ENCODE measurements around the gene ZBED3. TPM values are rescaled to one million over a fixed set of nuclear protein-coding genes. Genes with fewer than 3 reads are reported as not detected.

Gene ZBED3
- total and polyA plus RNA-seq, 9 of the 15 experiments (the other 6 are each of a cell fraction or from before 2014, with no cell fraction given) = 0.01 to 0.03 (median 0.01) TPM; not detected in 5

GRCh38 chr5:77030097-77031071, 56.7 kb downstream of the ZBED3 start, which contains the start of gene AGGF1 (continued):
- TF ChIP-seq ZNF780A (CRISPR knock-in tag; IDR thresholded peaks at IDR 0.05) (no peak), ZNF41 (CRISPR knock-in tag; conservative IDR thresholded peaks at IDR 0.05) (no peak), CUX1 (CRISPR knock-in tag; IDR thresholded peaks at IDR 0.05) (no peak), RBM17 (IDR thresholded peaks at IDR 0.05; ENCODE audit: borderline replicate concordance, low read depth, low read length) (no peak), ZNF121 (CRISPR knock-in tag; conservative IDR thresholded peaks at IDR 0.05) (no peak), GABPA (tag; conservative IDR thresholded peaks at IDR 0.05; ENCODE audit: low read depth) (peak; percentile 96), AFF4 (CRISPR knock-in tag; IDR thresholded peaks at IDR 0.05) (no peak), MIER1 (IDR thresholded peaks at IDR 0.05; ENCODE audit: low read depth) (no peak), HDGF (IDR thresholded peaks at IDR 0.05) (no peak), MLLT1 (IDR thresholded peaks at IDR 0.05) (no peak), SIX5 (IDR thresholded peaks at IDR 0.05; ENCODE audit: borderline replicate concordance in 1 of 2, insufficient read depth in 1 of 2, low read depth in 1 of 2, low read length in 2 of 2) (no peak), EP400 (IDR thresholded peaks at IDR 0.05) (peak; percentile 73; the same call in 1 of the 2 replicates), NCOA2 (IDR thresholded peaks at IDR 0.05; ENCODE audit: partially characterized antibody in 2 of 2) (no peak), ZNF146 (CRISPR knock-in tag; IDR thresholded peaks at IDR 0.05; ENCODE audit: unreplicated experiment) (no peak), ZNF589 (CRISPR knock-in tag; IDR thresholded peaks at IDR 0.05; ENCODE audit: low read depth) (no peak), SAFB2 (IDR thresholded peaks at IDR 0.05; ENCODE audit: borderline replicate concordance, low read depth, low read length, severe bottlenecking) (no peak)

Measured in K562 (cell line).